LNCaP clone FGC (cell line): ENCODE results near the gene NRF1.
"Not testable (repeated sequence)": the region's sequence is repeated elsewhere in the genome, so short reads cannot be mapped to it uniquely, and the experiment has no call there.

Experiments
- DNase-seq: peaks from one replicate; pipeline ENCODE4 v3.0.0-alpha.2; 2011; ENCODE audit warnings: low read depth
- H3K4me3 ChIP-seq: 2 replicates; pipeline ENCODE4 v1.5.1; 2011; ENCODE audit warnings: mild to moderate bottlenecking, low read depth, low read length, control low read depth
- TF ChIP-seq, protein P1 (sequence below): IDR thresholded peaks from 2 replicates; pipeline ENCODE4 v1.5.1; 2012; ENCODE audit warnings: mild to moderate bottlenecking; ENCODE audit not compliant: control insufficient read depth, insufficient read depth; ENCODE audit errors: extremely low read depth

NRF1 gene

DNA sequence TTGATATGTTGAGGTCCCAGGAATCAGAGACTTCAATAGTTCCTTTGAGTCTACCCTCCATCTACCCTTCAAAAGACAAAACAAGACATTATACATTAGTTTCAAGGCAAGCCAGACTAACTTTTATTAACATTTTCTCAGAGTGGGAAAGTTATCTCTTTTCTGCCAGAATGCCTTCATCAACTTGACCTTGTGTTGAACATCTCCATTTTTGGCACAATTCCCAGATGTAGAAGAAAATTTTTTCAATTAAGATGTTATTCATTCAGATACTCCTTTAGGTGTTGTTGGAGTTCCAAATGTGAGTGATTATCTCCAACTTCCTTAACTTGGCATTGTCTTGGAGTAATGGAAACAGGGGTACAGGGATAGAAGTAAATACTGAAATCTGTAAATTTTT is 59.1 kb downstream of the NRF1 start:
- H3K4me3 ChIP-seq = no peak overlapping the region
- TF ChIP-seq, protein P1, sequence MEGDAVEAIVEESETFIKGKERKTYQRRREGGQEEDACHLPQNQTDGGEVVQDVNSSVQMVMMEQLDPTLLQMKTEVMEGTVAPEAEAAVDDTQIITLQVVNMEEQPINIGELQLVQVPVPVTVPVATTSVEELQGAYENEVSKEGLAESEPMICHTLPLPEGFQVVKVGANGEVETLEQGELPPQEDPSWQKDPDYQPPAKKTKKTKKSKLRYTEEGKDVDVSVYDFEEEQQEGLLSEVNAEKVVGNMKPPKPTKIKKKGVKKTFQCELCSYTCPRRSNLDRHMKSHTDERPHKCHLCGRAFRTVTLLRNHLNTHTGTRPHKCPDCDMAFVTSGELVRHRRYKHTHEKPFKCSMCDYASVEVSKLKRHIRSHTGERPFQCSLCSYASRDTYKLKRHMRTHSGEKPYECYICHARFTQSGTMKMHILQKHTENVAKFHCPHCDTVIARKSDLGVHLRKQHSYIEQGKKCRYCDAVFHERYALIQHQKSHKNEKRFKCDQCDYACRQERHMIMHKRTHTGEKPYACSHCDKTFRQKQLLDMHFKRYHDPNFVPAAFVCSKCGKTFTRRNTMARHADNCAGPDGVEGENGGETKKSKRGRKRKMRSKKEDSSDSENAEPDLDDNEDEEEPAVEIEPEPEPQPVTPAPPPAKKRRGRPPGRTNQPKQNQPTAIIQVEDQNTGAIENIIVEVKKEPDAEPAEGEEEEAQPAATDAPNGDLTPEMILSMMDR = no peak
- no peak for DNase-seq

DNA sequence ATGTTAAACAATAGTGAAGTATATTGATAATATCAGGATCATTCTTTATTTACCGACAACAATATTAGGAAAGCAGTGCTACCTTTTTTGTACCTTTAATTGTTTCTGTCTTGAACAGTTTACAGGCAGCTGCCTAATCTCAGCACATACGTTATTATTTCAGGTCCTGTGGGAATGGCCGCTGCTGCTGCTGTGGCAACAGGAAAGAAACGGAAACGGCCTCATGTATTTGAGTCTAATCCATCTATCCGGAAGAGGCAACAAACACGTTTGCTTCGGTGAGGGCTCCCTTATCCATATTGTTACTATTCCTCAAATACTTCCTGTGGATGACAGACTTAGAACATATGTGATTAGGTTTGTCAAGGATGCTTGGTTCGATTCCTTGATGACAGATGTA is 59.7 kb downstream of the NRF1 start:
- H3K4me3 ChIP-seq = no peak overlapping the region
- TF ChIP-seq, protein P1 = no peak
- DNase-seq = no peak

DNA sequence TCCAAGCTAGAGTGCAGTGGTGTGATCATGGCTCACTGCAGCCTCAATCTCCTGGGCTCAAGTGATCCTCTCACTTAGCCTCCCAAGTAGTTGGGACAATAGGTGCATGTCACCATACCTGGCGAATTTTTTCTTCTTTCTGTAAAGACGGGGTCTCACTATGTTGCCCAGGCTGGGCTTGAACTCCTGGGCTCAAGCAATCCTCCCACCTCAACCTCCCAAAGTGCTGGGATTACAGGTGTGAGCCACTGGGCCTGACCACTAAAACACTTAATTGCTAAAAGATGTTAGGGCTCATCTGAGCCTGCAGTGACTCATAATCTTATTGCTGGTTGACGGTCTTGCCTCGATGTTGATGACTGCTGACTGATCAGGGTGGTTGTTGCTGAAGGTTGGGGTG is 63.0 kb downstream of the NRF1 start:
- H3K4me3 ChIP-seq, DNase-seq: not testable (repeated sequence)

DNA sequence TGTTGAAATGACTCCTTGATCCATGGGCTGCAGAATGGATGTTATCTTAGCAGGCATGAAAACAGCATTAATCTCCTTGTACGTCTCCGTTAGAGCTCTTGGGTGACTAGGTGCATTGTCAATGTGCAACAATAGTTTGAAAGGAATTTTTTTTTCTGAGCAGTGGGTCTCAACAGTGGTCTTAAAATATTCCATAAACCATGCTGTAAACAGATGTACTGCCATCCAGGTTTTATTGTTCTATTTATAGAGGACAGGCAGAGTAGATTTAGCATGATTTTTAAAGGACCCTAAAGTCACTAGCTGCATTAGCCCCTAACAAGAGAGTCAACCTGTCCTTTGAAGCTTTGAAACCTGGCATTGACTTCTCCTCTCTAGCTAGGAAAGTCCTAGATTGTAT is 64.0 kb downstream of the NRF1 start:
- DNase-seq = no peak
- no peak overlapping the region for H3K4me3 ChIP-seq
- TF ChIP-seq, protein P1 = no peak

DNA sequence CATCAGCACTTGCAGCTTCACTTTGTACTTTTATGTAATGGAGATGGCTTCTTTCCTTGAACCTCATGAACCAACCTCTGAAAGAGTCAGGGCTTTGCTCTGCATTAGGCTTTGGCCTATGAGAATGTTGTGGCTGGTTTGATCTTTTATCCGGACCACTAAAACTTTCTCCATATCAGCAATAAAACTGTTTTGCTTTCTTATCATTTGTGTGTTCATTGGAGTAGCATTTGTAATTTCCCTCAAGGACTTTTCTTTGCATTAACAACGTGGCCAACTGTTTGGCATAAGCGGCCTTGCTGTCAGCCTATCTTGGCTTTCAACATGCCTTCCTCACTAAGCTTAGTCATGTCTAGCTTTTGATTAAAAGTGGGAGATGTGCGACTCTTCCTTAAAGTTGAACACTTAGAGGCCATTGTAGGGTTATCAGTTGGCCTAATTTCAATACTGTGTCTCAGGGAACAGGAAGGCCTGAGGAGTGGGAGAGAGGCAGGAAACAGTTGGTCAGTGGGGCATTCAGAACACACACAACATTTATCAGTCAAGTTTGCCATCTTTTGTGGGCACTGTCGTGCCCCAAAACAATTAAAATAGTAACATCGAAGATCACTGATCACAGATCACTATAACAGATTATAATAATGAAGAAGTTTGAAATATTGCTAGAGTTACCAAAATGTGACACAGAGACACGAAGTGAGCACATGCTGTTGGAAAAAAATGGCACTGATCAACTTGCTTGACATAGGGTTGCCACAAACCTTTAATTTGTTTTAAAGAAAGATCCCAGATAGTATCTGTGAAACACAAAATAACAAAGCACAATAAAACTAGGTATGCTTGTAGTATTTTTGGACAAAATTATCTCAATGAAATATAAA is 64.7 kb downstream of the NRF1 start:
- TF ChIP-seq, protein P1 = no peak
- DNase-seq = no peak

DNA sequence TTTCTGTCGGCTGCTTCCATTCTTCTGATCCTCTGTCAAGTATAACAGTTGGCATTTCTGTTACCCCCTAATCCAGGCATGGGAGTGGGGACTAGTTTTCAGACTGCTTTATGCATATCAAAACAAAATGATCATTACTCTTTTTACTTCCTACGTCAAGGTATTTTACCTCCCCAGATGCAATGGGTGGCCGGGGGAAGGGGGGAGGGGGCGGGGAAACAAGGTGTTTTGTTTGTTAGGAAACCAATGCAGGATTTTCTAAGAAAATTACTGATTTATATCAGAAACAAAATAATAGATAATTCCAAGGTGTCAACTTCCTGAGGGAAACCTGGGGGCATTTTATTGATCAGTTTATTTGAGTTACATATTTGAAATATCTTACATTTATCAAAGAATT is 66.3 kb downstream of the NRF1 start:
- H3K4me3 ChIP-seq = no peak overlapping the region
- DNase-seq = no peak
- TF ChIP-seq, protein P1 = no peak

More for the DNA sequence above, 64.7 kb downstream of the NRF1 start:
- no peak overlapping the region for H3K4me3 ChIP-seq

DNA sequence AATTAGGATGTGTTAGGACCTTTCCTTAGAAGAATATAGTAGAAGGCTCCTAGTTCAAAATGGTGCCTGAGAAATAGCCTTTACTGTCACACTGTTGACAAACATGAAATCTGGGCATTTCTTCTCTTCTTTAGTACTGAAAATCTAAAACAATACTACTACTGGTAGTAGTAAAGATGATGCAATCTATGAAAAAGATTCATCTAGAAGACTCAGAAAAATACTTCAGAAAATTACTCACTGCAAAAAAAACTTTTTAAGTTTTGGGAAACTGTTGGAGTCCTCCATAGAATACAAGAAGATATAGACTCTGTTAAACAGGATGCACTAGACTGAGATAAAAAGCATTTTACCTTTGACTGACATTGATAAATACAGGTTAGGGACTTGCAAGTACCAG is 67.1 kb downstream of the NRF1 start:
- H3K4me3 ChIP-seq = no peak overlapping the region
- DNase-seq = no peak
- TF ChIP-seq, protein P1 = no peak
